ENCODE results near the gene HIF3A.

HIF3A gene

DNA sequence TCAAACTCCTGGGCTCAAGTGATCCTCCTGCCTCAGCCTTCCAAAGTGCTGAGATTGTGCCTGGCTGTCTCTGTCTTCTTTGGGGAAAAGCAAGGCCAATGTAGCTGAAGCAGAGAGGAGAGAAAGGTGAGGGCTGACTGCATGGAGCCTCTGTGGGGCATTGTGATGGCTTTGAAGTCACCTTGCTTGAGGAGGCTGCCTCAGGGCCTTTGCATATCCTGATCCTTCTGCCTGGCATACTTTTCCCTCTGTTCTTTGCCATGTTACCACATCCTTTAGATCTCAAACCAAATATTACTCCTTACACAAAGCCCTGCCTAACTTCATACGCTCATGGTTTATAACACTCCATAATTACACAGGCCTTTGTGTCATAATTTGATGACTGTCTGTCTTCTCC is 40.6 kb downstream of the HIF3A start:
- DNase-seq, result no peak

DNA sequence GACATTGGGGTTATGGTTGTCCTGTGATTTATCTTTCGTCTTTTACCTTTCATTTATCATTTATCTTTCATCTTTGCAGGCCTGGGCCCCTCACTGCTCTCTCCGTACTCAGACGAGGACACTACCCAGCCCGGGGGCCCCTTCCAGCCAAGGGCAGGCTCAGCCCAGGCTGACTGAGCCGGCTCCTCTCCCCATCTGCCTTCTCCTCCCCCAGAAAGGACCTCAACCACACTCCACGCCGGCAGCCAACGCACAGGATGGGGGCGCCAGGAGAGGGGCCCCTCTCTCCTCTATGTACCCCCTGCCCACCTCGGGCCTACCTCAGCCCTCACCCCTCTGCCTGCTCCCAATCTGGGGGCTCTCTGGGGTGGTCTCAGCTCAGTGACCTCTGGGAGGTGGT is 42.6 kb downstream of the HIF3A start:
- DNase-seq, result no peak

DNA sequence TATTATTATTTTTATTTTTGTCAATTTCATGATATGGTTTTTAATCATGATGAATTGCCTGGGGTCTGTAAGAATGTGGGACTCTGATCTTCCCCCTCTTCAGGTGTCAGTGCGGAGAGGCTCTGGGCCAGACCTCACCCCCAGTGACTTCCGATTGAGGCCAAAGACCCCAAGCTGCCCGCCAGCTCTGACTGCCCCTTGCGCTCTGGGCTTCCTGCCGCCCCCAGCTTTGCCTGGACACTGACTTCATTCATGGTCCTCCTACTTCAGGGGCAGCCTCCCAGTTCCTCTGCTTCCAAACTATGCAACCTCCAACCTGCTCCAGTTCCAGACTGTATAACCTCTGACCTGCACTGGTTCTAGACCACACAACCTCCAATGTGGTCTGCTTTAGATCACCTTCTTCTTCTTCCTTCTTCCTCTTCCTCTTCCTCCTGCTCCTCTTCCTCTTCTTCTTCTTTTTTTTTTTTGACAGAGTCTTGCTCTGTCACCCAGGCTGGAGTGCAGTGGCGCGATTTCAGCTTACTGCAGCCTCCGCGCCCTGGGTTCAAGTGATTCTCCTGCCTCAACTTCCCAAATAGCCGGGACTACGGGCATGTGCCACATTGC is 43.3 kb downstream of the HIF3A start:
- DNase-seq, result no peak

DNA sequence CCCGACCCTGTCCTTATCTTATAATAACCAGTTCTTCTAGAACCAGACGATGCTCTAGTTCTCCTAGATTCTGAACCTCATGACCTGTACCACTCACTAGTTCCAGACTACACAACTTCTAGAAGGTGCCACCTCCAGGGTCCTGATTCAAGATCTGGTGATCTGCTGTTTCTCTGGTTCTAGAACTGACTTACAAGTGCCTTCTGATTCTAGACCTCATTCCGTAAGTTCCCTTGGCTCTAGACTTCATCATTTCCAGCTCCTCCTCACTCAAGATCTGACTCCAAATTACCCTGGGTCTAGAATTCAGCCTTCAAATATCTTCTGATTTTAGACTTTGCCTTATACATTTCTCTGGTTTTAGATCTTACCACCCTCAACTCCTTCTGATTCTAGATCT is 45.1 kb downstream of the HIF3A start:
- no peak for DNase-seq

DNA sequence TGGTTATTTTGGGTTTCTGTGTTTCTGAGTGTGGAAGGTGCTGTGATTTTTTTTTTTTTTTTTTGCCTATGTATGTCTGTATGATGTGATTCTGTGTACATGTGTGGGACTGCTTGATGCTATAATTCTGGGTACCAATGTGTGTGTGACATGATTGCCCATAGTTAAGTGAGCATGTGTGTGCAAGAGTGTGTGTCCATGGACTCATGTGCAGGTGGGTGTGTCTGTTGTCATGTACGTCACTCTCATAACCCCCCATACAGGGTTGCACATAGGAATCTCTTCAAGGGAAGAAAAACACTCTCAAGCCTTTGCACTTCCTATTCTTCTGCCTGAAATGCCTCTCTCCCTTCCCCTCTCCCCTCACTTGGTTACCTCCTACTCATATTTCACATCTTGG is 47.5 kb downstream of the HIF3A start:
- no peak for DNase-seq

DNA sequence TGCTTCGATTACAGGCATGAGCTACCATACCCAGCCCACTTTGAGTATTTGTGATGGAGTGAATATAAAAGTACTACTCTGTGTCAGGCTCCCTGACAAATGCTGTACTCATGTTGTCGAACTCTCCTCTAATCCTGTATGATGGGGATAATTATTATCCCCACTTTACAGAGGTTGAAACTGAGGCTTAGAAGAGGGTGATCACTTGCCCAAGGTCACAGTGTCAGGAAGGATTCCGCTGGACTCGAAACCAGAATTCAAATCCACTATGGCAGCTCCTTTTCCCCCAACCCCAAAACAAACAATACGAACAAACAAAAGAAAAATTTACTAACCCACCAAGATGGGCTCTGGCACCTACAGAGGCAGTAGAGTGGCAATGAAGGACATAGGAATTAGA is 48.3 kb downstream of the HIF3A start:
- DNase-seq, result no peak

DNA sequence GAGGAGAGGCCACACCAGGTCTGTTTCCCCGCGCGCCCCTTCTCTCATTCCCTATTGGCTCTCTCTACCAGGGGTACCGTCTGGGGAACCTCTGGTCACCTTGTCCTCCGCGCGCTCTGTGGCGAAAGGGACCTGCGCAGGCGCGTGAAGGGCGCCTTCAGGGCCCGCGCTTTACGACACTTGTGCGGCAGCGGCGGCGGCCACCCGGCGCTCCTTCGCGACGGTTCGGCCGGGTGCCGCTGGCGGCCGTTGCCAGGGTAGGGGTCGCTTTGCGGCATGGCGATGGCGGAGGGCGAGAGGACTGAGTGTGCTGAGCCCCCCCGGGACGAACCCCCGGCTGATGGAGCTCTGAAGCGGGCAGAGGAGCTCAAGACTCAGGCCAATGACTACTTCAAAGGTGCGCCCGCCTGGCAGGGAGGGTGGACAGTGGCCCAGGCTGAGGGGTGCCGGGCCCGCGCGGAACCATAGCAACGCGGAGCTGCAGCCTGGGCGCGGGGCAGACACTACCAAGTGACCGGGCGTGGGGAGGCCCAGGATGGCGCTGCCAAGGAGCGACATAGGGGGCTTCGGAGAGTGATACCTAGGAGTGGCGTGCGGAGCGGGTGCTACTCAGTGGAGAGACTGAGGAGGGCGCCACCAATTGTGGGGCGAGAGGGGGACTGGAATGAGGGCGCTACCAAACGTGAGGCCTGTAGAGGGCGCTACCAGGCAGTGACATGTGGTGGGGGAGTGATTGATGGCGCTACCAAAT is 50.2 kb downstream of the HIF3A start, which contains the start of gene PPP5C:
Gene PPP5C (plus strand): TSS at position 267 of the 751 bp plus-strand sequence. CDS start 10 bp downstream, at position 277.
- DNase-seq, result peak; percentile 86

DNA sequence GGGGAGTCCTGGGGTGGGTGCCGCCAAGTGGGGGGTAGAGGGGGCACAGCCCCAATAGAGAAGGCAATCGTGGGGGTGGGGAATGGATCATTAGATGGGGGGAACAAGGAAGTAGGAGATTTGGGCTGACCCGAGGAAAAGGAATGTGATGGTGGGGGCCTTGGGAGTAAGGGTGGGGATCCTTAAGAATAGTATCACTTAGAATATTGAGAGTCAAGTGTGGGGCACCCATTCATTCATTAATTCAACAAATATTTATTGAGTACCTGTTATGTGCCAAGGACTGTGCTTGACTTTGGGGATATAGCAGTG is 50.7 kb downstream of the HIF3A start:
- DNase-seq, result no peak

DNA sequence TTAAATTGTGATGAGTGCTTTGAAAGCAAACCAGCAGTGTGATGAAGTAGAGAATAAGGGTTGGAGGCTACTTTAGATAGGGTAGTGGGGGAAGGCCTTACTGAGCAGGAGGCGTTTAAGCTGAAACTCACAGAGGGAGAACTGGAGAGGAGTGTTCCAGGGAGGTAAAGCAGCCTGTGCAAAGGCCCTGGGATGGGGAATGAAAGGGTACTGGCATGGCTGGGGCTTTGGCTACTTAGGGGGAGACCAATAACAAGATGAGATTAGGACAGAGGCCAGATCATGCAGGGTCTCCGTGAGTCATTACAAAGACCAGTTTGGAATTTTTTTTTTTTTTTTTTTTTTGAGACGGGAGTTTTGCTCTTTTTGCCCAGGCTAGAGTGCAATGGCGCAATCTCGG is 51.1 kb downstream of the HIF3A start:
- DNase-seq, result no peak

DNA sequence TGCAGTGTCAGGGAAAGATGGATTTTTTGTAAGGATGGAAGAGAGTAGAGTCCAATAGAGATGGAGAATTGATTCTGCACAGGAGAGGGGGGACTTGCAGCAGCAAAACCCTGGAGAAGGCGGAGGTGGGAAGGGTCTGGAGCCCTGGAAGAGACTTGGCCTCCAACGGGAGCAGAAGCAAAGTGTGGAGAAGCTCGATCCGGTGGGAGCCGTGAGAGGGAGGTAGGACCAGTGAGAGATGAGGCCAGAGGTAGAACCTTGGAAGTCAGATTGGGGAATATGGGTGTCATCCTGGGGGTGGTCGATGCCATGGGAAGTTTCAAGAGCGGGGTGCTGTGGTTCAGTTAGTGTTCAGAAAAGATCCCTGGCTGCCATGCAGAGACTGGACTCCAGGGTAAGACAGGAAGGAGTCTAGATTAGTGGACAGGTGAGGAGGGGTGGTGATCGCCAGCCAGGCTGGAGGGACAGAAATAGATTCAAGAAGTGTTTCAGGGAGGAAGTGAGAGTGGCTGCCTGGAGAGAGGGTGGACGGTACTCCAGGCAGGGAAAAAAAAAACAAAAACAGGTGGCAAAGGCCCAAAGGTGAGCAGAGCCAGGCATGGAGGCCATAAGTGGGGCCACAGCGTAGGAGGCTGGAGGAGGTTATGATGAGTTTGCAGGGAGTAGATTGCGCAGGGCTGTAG is 52.6 kb downstream of the HIF3A start:
- no peak for DNase-seq

DNA sequence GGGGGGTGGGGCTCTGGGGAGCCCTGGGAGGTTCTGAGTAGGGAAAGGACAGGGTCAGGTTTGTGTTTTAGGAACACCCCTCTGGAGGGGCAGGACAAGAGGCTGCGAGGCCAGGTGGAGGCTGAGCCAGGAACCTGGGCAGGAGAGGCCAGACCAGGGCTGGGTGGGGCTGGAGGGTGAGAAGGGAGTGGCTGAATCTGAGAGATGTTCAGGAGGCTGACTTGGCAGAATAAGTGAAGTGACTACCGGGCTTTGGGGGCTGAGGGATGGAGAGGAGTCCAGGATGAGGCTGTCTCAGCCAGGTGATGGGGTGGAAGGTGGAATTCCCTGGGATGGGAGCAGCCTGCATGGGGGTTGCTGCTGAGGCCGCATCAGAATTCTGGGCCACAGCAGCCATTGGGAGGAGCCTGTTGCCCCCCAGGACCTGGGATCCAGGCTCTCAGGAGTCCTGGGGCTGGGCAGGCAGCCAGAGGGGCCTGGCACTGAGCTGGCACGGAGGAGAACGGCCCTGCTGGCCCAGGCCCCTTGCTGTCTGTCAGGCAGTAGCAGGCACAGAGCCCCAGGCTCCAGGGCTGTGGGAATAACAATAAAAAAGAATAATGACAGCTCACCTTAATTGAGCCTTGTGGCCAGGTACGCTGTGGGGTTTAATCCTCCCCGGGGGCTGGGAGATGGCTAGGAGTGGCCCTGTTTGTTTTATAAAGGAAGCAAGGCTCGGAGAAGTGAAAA is 53.4 kb downstream of the HIF3A start:
- no peak for DNase-seq

DNA sequence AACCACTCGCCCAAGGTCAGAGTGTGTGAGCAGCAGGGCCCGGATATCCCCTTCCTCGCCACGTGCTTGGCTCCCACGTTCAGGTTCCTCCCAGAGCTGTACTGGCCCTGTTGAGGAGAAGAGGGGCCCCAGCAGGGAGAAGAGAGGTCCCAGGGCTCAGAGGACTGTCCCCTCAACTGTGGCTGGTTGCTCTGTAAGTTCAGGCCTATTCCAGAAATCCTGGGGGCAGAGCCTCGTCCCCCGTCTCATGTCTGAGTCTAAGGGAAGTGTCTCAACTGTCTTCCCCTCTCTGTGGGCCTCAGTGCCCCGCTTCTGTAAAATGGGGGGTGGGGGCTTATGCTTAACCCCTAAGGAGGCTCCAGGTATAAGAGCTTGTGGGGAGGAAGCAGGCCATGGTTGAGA is 53.9 kb downstream of the HIF3A start:
- DNase-seq, result peak; percentile 56

DNA sequence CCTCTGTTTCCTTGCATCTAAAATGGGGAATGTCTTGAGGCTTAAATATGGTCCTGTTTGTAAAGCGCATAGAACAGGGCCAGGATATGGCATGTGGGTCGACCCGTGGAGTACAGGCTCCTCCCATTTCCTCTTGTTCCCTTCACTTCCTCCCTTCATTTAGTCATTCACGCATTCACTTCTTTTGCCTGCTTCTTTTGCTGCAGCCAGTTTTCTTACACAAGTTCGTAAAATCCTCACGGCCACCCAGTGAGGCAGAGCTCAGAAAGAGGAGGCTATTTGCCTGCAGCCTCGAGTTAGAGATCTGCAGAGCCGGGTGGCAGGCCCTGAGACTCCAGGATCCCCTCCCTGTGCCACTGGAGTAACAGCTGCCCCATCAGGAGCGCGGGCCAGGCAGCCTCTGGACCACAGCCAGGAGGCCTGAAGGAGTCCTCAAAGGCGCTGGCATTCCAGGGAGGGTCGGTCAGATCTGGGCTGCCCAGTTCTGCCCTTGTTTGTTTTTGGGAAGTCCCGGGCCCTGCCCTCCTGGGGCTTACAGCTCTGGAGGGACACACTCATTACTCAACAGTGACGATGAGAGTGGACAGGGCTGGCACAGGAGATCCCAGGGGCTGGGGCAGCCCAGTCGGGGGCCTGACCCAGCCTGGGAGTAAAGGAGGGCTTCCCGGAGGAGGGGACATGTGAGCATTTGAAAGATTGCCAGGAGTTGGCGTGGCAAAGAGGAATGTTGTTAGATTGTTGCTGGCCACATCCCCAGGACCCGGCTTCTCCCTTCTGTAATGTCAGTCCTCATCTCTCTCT is 54.6 kb downstream of the HIF3A start:
- DNase-seq, result peak; percentile 34

DNA sequence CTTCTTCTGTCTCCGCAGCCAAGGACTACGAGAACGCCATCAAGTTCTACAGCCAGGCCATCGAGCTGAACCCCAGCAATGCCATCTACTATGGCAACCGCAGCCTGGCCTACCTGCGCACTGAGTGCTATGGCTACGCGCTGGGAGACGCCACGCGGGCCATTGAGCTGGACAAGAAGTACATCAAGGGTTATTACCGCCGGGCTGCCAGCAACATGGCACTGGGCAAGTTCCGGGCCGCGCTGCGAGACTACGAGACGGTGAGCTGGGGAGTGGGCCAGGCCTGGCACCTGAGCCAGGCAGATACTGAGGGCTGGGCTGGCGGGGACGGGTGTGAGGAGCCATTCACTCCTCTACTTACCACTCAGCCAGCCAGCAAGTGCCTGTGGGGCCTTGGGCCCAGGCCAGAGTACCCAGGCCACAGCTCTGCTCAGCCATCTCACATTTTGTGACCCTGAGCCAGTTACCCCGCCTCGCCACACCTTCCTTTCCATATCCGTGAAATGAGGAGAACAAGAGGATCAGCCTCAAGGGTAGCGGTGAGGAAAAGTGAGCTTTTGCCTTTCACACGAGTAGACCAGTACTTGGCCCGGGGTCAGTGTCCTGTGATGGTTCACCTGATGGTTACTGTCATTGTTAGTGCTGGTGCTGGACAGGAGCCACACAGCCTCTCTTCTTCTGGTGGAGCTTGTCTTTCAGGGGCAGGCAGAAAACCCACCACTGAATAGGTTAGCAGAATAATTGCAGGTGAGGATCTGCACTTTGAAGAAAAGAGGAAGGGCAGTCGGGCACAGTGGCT is 57.1 kb downstream of the HIF3A start:
- DNase-seq, result no peak

DNA sequence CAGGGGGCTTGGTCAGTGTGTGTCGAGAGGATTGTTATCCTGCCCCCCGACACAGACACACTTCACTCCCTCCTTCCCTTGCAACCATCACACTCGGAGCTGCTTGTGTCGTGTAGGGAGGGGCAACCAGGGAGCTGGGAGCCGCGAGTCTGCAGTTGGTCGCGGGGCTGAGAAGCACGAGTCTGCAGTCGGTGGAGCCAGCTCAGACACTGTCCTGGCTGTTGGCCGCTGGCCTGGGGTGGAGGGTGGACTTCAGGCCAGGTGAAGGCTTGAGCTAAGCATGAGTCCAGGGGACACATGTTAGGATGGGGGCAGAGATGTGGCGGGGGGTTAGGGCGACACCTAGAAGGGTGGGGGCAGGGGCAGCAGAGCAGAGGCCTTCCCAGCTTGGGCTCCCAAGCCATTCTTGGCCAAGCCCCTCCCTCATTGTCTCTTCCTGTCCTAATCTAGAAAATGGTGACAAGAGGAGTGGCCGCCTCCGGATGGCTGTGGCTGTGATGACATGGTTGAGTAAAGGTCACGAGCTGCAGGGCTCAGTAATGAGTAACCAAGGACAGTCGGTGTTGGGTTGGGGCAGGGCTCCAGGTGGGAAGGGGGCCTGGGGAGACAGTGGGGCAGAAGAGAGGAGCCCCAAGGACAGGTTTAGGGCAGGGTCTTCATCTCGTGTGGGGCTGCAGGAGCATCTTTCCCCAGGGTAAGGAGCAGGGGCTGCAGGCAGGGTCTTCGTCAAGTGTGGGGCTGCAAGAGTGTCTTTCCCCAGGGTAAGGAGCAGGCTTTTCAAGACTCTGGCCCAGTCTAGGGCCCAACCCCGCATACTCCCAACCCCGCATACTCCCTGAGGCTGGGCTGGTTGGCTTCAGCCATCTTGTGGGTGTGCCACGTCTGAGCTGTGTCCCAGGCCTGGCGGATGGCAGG is 58.6 kb downstream of the HIF3A start:
- DNase-seq, result no peak

DNA sequence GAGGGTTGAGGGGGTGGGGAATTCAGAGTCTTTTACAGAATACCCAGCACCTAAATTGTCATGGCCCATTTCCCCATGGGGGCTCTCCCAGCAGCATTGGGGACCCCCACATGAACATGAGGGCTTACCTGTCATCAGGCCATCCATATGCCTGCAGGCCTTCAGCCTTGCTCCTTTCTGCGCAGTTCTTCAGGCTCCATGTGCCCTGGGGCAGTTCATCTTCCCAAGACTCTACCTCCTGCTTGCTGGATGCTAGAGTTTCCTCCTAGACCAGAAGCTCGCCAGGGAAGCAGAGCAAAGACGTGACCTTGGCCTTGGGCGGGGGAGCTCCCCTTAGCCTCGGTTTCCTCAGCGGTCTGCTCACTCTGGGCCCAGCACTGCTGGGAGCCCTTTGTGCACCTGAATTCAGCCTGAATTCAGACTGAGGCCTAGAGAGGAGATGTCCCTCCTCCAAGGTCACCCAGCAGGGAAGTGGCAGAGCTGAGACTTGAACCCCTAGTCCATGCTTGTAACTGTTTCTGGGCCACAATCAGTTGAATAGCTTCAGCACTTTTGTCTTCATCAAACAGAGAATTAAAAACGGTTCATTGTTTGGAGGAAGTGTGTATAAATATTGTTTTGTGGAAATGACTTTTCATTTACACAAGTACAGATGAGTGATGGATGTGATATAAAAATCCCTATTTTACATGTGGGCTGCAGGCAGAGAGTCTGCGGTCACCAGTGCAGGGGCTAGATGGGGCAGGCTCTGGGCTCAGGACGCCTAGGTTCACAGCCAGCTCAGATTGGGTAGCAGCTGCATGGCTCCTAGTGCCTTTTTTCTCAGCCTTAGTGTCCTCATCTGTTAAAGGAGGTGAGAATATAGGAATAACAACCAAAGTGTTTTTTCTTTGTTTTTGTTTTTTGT is 59.6 kb downstream of the HIF3A start:
- no peak for DNase-seq

DNA sequence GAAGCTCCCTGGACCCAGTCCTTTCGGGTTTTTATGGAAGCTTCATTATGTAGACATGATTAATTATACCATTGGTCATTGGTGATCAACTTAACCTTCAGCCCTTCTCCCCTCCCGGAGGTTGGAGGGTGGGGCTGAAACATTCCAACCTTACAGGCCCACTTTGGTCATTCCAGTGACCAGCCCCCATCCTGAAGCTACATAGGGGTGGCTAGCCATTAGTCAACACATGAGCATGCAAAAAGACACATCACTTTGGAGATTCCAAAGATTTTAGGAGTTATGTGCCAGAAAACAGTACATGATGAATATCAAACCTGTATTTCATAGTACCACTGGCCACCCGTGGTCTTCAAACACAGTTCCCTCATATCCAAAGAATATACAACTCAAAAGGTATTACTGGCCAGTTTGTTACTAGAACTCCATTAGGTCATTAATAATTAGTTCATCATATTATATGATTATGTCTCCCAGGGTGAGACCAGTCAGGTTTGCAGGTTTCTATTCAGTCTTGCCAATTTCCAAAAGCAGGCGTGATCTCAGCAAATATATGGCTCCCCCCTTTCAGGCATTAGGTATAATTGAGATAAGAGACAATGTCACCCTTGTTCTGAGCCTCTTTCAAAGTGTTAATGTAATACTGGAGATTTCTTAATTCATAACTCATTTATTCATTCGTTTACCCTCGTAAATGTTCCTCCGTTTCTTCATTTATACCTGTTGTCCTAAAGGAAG is 61.2 kb downstream of the HIF3A start:
- DNase-seq, result no peak

DNA sequence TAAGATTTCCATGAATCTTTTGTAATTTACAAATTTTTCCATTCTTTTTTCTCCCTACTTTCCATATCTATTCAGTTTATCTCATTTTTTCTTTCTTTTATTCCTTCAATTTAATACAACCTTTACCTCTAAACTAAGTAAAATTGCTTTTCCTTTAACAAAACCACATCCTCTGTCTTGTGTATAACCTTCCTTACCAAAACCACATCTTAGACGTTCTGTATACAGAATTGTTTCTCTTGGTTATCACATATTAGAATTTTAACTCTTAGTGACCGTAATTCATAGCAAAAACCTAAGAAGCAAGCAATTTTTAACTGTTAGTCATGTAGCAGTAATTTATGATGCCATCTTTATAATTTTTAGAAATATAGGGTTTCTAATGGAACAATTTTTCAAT is 65.1 kb downstream of the HIF3A start:
- no peak for DNase-seq

DNA sequence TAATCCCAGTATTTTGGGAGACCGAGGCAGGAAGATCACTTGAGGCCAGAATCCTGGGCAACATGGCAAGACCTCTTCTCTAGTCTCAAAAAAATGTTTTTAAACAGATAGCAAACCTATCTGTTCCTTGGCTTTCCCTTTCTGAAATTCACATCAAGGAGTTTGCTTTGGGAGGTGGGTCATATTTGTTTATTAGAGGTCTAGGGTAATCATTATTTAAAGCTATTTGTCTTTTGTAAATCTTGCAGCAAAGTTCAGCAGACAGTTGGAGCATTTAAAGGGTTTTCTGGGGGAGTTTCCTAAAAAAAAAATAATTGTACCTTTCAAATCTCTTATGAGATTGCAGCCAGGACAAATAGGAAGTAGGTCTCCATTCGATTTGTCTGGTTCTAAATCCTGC is 67.5 kb downstream of the HIF3A start:
- no peak for DNase-seq
